Stimulated activated CD8-positive, alpha-beta memory T cell treated with anti-CD3 and anti-CD28 coated beads, Interleukin-2, amount 100 ng/mL, for 48 hours (primary cell): ENCODE results near the gene POMGNT2.
A peak's percentile ranks its signal among the peaks of the same experiment; 100 is the strongest.

Experiments
- DNase-seq, 2 donors: peaks; one replicate each; pipeline ENCODE4 v3.0.0-alpha.2; 2020; ENCODE audit warnings: low read depth in 2 of 2

The POMGNT2 gene

GRCh38 chr3:43105596-43106292, at the start of gene POMGNT2:
Gene POMGNT2, minus strand, starts transcription at chr3:43106079. Its CDS starts 24,648 bp downstream, at chr3:43081431.
- DNase-seq = peak; percentile 77 to 85

GRCh38 chr3:43154980-43155379, 49.1 kb upstream of the POMGNT2 start:
- DNase-seq = no peak

DNA sequence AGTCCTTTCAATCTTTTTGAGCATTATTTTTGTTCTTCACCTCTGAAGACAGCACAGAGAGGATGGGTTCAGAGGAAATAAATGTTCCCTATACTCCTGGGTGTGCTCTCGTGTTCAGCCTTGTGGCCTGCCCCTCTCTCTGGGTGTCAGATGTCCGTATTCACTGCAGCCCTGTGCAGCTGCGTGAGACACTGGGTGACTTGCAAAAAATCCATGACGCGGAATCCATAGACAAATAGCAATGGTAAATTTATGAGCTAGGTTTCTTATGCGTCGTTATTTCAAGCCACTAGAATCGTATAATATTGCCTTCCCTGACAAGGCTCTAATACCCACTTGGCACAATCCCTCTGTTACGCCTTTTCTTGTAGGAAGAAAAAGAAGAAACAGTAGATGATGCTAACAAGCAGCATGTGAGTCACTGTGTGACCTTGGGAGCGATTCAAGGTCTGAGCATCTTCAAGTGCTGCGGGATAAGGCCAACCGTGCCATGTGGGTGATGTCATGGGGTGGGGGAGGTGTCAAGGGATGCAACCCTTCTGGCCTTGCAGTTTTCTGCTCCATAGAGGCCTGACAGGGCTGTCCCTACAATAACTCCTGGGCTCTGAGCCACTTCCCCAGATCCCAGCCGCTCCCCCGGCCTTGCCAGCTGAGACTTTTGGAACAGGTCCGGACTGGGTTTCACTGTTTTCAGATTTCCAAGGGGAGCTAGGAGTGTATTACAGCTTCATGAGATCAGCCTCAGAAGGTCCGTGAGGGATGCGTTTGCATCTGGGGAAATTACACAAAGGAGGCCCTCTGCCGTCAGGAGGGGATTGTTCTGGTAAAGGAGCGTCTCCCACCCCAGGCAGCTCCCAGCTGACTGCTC, 47.6 kb upstream of the POMGNT2 start:
- DNase-seq = no peak

GRCh38 chr3:43152649-43153048, 46.8 kb upstream of the POMGNT2 start:
- no peak for DNase-seq

DNA sequence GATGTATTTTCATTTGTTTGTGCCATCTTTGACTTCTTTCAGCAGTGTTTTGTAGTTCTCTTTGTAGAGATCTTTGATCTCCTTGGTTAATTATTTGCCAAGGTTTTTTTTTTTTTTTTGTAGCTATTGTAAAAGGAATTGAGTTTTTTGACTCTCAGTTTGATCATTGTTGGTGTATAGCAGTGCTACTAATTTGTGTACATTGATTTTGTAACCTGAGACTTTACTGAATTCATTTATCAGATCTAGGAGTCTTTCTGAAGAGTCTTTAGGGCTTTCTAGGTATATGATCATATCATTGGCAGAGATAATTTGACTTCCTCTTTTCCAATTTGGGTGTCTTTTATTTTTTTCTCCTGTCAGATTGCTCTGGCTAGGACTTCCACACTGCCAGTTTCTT, 42.2 kb upstream of the POMGNT2 start:
- no peak for DNase-seq

DNA sequence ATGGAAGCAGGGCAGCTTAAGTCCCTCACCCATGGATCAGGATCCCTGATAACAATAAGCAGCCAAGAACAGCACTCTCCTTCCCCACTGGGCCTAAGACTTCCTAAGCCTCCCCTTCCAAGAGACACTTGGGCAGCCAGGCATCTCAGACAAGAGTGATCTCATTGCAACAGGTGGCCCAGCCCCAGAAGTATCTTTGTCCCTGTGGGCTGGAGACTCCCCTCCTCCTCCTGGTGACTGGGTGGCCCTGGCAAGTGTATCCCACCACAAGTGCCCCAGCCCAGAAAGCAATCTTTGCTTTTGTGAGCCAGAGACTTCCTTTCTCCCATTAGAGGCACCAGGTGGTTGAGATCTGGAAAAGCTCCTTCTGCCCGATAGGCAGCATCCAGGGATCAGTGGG, 40.7 kb upstream of the POMGNT2 start:
- no peak for DNase-seq

- no peak for DNase-seq
These were observed 39.0 kb upstream of the POMGNT2 start for GRCh38 chr3:43144761-43145490.

GRCh38 chr3:43142472-43142871, 36.6 kb upstream of the POMGNT2 start:
- no peak for DNase-seq

DNA sequence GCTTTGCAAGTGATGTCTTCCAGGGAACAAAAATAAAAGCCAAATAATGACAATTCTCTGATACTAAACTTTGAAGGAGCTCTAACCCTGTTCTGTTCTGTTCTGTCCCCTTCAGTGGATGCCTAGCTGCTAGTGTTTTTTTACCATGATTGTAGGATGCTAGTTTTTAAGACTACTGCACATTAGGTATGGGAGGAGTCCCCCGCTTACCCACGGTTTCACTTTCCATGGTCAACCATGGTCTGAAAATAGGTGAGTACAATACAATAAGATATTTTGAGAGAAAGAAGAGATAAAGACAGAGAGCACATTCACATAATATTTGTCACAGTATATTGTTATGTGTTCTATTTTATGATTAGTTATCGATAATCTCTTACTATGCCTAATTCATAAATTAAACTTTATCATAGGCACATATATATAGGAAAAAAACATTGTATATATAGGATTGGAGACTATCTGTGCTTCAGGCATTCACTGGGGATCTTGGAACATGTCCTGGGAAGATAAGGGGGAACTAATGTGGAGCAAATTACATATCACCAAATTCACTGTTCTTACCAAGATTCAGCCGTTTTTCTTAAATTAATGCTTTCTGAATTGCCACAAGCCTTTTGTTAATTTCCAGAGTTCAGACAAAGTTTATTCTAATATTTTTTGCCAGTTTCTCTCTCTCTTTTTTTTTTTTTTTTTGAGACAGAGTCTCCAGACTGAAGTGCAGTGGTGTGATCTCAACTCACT, 32.8 kb upstream of the POMGNT2 start:
- no peak for DNase-seq

DNA sequence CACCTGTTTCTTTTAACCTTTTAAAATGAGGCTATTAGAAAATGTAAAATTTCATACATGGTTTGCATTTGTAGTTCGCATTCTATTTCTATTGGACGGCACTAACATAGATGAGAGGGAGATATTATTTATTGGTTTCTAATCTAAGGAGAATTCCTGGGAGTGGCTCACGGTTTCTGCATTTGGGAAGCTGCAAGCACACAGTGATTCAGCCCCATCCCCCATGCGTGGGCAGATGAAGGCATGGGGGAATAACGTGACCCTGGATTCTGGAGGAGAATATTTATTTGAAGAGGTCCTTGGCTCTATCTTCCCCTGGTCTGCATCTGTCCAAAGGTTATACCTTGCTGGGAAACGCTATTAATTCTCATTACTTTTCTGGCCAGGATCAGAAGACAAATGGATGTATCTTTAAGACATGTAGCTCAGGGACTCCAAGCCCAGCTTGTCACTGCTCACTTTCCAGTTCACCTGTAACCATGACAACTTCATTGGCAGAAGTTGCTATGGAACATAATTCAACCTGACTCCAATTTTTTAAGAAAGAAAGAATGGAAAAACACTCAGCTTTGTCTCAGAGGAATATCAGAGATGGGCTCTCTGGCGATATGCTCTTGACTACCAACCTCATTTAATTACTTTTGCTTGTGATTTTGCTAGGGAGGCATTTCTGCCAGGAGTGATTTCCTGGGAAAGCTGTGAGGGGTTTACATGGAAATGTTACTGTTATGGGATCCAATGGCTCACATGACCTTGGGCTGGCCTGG, 27.2 kb upstream of the POMGNT2 start:
- no peak for DNase-seq

GRCh38 chr3:43132193-43132592, 26.3 kb upstream of the POMGNT2 start:
- no peak for DNase-seq

- DNase-seq = no peak
These were observed 22.6 kb upstream of the POMGNT2 start for GRCh38 chr3:43128464-43128863.

DNA sequence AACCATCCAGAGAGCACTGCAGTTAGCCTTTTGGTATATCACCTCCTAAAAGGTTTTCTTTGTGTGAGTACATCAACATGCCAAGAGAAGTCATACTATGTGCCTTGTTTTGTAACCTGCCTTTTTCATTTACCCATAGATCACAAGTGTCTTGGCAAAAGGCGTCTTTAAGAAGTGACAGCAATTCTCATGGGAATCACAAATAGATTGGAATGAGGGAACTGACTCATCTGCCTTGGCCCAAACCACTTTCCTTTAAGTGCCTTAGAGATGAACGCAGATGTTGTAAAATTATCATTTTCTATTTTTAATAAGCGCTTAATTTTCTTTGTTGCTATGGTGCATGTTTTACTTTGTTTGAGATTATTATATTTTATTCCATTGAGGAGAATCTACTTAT, 20.7 kb upstream of the POMGNT2 start:
- DNase-seq = no peak

DNA sequence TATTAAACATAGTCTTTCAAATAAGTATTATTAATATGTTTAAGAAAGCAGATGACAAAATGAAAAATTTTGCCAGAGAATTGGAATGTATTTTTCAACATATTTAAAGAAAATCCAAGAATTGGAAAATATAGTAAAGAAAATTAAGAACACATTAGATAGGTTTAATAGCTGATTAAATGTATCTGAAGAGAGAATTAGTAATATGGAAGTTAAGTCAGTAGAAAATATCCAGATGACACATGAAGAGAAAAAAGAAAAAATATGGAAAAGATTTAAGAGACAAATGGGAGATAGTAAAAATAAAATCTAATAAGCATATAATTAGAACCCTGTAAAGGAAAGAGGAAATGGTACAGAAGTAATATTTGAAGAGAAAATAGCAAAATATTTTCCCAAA, 18.0 kb upstream of the POMGNT2 start:
- no peak for DNase-seq

DNA sequence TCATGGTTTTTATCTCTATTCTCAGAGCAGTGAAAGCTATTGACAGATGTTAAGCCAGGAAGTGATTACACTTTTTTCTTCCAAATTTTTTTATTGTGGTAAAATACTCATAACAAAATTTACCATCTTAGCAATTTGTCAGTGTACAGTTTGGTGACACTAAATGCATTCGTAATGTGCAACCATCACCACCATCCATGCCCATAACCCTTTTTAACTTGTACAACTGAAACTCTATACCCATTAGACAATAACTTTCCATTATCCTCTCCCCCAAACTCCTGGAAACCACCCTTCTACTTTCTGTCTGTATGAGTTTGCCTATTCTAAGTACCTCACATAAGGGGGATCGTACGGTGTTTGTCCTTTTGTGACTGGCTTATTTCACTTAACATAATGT, 15.1 kb upstream of the POMGNT2 start:
- DNase-seq = no peak

DNA sequence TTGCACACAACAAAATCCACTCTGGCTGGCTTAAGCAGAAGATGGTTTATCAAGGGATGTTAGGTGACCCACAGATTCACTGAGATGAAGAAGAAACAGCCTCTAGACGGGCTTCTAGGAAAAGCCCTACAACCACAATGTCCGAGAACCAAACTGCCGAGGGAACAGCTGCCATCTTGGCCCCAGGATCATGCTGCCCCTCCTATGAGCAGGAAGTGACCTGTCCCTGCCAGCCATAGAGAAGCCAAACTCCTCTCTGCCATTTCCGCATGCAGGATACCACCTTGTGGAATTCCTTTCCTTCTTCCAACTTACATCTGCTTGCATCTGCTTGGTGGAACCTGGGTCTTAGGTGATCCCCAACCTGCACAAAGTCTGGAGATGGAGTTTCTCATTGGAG, 11.4 kb upstream of the POMGNT2 start:
- no peak for DNase-seq

DNA sequence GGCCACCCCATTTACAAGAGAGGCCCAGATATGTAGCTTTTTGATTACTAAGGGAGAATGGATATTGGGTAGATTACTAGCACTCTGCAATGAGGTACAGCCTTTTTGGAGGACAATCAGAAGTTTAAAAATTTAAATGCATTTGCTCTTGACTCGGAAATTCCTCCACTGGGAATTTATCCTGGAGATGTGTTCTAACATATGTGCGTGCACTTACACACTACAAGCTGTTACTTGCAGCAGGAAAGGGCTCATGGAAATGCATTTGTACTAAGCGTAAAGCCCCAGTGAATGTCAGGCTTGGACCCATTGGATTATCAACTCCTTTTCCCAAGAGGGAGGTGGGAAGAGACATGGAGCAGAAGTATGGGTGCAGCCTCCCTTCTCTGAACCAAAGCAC, 7.8 kb upstream of the POMGNT2 start:
- DNase-seq = no peak

GRCh38 chr3:43106293-43106628, 382 bp upstream of the POMGNT2 start:
- no peak for DNase-seq

GRCh38 chr3:43104660-43105595, 951 bp downstream of the POMGNT2 start:
- DNase-seq = no peak

- DNase-seq = no peak
These were observed 1.8 kb downstream of the POMGNT2 start for GRCh38 chr3:43104039-43104438.
